HUDEP-2 (cell line): ENCODE results near the gene UQCR10.

ENCODE experiments used
- DNase-seq, 76 experiments: peaks; one replicate each; lab custom pipeline; 2025; ENCODE audit not compliant: unreplicated experiment in 76 of 76; lab: John Stamatoyannopoulos, UW

The UQCR10 gene

DNA sequence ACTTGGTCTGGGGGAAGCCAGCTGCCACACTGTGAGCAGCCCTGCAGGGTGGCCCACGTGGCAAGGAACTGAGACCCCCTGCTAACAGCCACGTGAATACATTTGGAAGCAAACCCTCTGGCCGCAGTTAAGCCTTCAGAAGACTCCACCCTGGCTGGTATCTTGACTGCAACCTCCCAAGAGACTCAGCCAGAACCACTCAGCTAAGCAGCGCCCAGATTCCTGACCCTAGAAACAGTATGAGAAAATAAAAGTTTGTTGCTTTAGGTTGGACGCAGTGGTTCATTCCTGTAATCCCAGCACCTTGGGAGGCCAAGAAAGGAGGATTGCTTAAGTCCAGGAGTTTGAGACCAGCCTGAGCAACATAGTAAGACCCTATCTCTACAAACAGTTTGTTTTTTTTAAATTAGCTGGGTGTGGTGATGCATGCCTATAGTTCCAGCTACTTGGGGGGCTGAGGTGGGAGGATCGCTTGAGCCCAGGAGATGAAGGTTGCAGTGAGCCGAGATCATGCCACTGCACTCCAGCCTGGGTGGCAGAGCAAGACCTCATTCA, 9.0 kb upstream of the UQCR10 start:
- peak in 1 of 76 experiments; percentile 15 for DNase-seq

DNA sequence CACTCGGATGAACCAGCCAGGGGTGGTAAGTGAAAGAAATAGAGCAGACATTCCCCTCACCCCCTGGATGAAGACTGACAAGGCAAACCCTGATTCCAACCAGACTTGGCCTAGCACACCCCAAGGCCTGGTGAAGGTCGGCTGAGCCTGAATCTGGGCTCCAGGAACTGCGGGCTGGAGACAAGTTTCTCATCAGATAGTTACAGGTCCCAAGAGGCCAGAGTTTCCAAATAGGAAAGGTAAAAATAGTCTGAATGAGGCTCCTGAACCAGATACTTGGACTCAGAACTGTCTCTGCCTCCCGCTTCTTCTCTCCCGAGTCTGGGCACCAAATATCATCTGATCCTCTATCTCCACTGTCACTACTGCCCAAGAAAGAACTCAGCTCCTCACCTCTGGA, 8.2 kb upstream of the UQCR10 start:
- DNase-seq = no peak

DNA sequence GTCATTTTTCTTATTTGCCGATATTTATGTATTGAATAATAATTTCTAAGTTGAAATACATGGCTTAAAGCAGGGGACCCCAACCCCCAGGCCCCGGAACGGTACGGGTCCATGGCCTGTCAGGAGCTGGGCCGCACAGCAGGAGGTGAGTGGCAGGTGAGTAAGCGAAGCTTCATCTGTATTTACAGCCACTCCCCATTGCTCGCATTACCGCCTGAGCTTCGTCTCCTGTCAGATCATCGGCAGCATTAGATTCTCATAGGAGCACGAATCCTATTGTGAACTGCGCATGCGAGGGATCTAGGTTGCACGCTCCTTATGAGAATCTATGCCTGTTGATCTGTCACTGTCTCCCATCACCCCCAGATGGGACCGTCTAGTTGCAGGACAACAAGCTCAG, 4.9 kb upstream of the UQCR10 start:
- DNase-seq = no peak

DNA sequence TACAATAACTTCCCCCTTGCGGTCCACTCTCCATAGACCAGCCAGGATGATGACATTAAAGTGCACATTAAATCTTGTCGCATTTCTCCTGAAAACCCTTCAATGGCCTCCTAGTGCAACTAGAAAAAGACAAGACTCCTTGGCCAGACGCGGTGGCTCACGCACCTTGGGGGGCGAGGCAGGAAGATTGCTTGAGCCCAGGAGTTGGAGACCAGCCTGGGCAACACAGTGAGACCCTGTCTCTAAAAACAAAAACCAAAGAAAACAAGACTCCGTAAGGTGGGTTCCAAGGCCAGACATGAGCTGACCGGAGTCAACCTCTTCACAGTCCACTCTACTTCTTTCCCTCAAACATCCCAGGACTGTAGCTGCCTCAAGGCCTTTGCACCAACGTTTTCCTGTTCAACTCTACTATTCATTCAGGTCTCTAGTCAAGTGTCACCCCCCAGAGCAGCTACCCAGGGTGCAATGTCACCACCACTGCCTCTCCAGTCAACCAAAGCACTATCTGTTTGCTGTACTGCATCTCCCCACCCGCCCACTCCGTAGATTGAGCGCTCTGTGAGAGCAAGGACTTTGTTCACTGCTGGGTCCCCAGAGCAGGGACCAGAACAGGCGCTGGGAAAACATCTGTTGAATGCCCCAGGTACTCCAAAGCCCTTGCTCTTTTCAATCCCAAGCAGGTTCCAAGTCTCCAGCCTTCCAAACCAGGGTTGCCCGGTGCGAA, 1.1 kb upstream of the UQCR10 start:
- peak in 20 of 76 experiments; percentile 9 to 38 (median 22) for DNase-seq

DNA sequence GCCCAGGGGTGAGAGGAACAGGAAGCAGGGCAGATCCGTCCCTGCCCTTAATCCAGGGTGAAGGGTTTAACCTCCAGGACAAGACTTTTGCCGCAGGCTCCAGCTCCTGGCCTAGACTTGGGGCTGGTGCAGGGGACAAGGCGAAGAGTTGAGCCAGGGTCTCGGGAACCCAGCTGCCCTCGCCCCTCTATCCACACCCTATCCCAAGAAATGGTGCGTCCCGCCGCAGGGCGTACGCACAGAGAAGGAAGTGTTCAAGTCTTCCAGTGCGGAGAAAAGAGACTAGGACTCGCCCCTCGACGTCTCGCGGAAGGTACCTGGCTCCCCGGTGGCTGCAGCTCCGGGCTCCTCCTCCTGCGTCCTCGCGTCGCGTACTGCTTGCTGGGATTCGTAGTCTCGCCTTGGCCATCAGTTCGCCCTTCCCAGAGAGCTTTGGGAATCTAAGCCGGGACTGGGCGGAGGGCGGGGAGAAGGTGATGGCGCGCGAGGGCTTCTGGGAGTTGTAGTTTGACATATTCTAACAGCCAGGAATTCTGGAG, 468 bp upstream of the UQCR10 start, which contains the start of gene ZMAT5:
TSS of gene ZMAT5 (minus strand) at position 376 of the 539 bp plus-strand sequence. CDS start 18,463 bp downstream, outside the sequence.
- peak in 75 of 76 experiments; percentile 46 to 97 (median 92) for DNase-seq

DNA sequence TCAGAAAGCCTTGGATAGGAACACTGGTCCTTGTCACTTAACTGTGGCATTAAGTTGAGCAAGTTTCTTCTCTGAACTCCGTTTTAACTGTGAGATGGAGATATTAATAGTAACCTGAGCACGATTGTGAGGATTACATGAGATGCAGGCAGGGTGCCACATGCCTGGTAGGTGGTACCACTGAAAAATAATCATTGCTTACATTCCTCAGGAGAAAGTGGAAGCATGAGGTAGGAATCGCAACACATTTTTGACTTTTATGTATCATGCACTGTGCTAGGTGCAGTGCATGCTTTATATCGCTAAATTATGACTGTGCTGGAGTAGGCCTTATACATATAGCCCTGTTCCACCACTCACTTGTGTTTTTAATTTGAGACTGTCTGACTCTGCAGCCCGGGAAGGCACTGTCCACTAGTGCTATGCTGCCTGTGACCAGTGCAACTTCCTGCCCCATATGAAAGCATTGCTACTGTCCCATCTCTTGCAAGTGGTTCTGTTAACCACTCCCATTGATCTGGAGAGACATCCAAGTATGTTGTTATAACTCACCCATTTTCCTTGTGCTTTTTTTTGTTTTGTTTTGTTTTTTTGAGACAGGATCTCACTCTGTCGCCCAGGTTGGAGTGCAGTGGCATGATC, 1.0 kb downstream of the UQCR10 start:
- DNase-seq = peak in 1 of 76 experiments; percentile 15

DNA sequence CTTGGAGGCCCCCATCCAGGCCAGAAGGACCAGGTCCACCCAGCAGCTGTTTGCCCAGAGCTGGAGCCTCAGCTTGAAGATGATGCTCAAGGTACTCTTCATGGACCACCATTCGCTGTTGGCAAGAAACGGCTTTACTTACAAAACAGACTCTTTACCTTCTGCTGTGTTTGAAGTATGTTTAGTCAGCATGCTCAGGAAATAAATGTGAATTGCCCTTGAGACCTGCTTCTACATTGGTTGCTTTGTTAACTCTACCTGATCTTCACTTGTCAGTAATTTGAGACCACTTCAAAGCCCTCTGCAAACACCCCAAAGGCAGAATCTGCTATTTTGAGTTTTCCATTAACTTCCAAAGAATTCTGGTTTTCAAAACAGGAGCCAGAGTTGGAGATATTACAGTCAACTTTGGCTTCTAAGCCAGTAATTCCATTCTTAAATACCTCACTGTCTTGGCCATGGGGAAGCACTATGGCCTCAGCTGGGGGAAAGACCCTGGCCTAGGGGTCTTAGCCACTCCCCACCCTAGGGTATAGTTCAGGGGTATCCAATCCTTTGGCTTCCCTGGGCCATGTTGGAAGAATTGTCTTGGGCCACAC, 2.7 kb downstream of the UQCR10 start:
- DNase-seq = no peak

DNA sequence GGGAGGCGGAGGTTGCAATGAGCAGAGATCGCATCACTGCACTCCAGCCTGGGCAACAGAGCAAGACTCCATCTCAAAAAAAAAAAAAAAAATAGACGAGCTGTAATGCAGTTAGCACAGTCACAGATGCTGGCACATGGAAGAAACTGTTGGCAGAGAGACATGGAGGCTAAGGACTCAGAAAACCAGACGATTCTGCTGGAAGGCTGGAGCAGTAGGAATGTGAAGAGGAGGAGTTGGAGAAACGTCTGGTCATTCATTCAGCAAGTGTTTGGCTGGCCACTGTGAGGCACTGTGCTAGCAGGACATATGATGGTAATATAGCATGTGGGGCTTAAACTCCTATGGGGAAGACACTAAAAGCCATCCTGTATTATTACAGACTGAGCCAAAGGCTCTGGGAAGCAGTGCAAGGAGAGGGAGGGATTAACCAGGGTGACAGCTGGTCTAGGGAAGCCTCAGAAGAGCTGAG, 5.0 kb downstream of the UQCR10 start:
- DNase-seq = peak in 13 of 76 experiments; percentile 6 to 33 (median 18)

DNA sequence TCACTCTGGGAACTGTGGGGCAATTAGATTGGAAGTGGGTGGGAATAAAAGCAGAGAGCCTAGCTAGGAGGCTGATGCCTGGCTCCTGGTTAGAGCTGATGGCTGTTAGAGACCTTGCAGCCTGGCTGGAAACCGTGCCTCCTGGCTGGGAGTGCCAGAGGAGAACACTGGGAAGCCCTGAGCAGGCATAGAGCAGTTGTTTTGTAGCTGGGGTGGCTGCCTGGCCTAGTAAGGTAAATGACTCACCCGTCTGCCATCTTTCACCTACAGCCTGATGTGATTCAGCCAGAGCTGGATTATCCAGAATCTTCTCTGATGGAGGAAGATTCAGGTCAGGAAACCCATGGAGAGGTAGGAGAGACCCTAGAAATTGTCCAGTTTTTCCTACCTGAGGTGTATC, 6.1 kb downstream of the UQCR10 start:
- DNase-seq = no peak

DNA sequence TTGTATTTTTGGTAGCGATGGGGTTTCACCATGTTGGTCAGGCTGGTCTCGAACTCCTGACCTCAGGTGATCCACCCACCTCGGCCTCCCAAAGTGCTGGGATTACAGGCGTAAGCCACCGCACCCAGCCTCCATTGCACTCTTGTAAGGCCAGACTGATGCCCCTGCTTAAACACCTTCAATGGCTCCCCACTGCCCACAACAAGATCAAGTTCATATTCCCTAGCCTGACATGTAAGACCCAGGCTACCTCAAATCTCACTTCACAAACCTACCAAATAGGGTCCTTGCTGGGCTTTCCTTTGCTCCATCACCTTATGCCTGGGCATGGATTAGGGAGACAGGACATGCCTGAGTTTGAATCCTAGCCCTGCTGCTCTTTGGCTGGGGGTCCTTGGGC, 13.1 kb downstream of the UQCR10 start:
- no peak for DNase-seq

DNA sequence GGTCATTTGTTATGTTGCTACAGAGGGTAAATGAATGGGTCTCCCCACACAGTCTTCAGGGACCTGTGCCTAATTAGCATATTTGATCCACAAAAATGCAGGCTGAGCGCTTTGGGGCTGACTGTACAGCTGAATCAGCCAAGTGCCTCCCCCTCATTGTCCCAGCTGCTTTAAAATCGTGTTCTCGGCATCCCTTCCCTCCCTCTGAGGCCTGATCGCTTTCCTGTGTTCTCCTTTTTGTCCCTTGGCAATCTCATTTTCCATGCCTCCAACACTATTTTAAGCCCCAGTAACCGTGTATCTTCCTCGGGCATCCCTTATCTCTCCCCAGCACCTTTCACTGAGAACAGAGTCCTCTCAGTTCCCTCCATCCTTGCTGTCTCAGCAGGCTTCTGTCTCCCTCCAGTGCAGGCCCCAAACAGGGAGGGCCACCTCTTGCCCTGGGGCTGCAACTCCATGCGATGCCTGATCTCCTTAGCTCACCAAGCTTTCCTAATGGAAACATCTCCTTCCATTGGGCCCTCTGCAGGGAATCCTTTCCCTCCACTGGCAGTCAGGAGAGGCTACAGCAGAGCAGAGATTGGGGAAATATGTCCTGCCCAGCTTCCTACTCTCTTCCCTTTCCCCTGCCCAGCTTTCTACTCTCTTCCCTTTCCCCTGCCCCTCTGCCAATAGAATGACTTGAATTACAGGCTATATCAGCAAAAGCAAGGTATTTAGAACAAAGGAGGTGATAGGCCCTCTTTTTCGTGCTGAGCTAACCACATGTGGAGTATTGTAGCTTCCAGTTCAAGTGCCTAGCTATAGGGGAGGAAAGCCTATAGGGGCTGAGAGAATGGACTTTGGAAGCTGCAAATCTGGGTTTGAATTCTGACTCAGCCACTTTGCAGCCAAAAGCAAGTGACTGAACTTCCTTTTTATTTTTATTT, 13.8 kb downstream of the UQCR10 start:
- DNase-seq = peak in 66 of 76 experiments; percentile 10 to 77 (median 36)

DNA sequence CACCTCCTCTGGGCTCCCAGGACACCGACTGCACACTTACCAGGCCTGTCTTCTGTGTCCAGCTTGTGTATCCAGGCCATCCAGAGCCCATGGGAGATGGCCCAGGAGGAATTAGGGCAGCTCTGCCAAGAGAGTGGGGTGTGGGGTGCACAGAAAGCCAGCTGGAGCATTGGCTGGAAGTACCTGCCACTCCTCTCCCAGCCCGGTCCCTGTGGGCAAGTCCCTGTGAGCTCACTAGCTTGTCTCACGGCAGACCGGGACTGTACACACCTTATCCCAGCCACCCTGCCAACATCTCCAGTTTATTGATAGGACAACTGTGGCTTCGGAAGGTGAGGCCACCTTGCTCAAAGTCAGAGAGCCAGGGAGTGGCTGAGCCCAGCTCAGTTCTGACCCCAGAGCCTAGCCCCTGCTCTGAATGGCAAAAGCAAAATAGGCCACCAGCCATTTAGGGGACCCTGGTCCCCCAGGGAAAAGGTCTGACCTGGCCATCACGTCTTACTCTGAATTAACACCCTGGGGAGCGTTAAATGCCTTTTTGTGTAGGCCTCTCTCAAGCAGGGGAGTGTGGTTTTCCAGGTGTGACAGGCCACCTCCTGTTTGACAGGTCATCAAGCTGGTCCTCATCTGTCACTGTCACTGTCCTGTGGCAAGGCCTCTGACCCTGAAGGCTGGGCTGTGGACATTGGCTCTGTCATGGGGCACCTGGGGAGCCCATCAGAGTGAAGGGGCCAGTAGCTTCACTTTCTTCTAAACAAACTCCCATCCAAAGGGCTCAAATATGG, 15.1 kb downstream of the UQCR10 start:
- DNase-seq = no peak

DNA sequence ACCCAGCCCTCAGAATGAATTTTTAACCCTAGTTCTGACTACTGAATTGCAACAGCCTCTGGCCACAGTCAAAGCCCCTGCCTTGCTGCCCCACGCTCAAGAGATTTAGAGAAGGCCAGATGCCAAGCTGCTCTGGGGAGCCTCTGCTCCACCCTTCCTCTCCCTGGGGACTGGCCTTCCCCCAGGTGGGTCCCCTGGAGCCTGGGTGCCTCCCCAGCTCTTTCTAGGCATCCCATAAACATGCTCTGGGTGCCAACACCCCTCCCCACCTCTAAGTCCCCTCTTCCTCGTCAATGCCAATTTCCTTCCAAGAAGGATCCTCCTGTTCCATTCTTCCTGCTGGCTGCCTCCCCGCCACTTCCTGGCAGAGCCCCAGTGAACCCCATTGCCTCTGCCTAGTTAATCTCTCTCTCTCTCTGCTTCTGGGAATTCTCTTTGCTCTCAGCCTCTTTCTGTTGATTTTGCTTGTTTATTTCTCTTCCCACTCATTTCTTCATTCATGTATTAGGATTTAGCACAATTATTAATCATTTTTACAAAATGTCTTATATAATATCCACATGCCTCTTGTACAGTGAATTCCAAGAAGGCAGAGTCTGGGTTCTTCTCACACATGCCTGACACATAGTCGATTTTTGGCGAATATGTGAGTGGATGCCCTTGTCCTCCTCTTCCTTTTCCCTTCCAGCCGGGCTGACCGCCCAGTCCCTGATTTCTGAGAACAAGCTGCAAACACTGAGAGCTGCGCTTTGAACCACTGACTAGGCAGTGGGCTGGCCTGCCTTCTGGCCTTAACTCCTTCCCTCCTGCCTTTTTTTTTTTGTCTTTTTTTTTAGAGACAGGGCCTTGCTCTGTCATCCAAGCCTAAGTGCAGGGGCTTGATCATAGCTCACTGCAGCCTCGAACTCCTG, 17.5 kb downstream of the UQCR10 start:
- DNase-seq = no peak

DNA sequence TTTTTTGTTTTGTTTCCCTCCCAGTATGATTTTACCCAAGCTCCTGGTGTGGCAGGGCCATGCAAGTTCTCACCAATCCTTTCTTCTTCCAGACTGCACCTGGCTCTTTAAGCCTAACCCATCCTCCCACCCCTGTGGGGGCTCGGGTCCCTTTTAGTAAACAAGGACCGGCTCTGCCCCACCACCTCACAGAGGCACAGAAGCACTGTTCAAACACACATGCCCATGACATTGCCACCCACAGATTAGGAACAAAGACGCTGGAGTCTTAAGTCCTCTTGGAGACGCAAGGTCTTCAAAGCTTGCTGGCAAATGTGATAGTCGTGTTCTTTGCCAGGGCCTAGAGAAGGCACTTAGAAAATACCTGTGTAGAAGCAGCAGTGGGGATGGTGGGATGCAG, 18.9 kb downstream of the UQCR10 start:
- no peak for DNase-seq

DNA sequence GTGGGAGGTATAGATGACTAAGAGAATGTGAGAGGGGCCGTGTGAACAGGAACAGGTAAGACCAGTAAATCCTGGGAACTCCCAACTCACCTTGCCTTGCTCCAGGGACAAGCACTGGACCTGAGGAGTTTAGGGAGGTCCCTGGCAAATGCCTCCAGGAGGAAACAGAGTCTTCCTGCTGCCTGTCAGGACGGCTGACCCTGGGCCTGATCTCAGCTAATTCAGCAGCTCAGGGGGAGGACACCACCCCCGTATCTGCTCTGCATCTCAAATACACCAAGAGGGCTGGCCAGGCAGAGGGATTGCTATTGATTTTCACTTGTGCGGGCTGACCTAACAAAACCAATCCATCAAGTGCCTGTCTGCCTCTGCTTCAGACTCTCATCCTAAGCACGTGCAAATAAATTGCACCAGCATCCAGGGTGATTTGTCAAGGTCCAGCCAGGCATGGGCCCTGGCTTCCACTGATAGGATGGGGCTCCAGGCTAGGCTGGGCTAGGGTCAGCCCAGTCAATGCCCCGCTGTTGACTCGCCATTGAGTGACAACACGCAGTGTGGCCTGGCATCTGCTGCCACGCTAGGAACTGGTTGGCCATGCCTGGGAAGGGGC, 20.3 kb downstream of the UQCR10 start:
- DNase-seq = no peak

DNA sequence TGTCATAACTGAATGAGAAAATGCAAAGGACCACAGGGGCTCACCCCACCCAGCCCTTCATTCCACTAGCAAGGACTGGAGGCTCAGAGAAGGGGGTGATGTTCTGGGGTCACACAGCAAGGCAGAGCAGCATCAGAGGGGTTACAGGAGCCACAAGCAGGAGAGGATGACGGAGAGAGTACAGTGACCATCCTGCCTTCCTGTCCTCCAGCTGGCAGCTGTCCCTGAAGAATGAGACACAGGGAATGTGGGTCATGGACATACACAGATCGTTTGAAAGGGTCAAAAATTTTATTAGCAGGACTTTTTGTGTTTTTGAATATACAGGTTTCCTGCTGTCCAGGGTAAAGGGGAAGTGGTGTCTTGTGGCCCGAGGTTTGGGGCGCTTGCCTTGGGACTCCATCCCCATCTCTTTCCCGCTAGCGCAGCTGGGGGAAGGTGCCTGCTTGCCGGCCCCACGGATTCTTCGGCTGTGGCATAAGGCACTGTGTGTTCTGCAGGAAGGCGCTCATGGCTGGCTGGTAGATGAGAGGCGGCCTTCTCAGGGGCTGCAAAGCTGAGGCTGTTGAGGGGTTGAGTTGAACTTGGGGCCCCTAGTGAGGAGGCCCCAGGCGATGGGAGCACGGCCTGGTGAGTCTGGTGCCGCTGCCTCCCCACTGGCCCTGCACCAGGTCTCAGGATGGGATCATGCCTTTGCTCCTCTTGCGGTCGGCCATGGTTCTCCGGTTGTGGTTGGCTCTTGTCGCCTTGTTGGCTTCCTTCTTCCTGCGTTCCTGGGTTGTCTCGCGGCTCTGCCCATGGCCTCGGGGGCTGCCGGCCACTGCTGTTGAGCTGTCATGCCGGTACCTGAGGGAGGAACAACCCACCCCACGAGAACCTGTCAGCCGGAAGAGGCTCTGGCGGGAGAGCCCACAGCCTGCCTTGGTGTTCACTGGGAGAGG, 21.4 kb downstream of the UQCR10 start:
- DNase-seq = no peak

DNA sequence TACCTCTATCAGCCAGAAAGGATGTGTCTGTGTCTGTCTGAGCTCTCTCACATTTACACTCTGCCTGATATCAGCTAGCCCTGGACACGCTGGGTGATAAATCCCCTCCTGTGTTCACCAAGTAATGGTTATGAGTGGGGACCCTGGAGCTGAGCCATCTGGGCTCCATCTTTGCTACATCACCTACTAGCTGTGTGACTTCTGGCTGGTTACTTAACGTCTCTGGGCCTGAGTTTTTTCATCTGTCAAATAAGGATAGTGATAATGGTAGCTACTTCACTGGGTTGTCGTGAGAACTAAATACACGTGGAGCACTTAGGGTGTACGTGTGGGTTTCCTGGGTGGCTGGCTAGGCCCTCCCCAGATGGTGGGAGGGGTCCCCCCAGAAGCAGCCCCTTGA, 22.9 kb downstream of the UQCR10 start:
- no peak for DNase-seq
